ENCODE results near the gene CD300H.

- no peak for TF ChIP-seq CTCF (IDR thresholded peaks at IDR 0.05; ENCODE audit: insufficient read depth, low read depth, low read length)
- TF ChIP-seq EZH2 (IDR thresholded peaks at IDR 0.05; ENCODE audit: insufficient read depth, low read length): no peak
Measured at GRCh38 chr17:74547736-74548135, 19.6 kb downstream of the CD300H start.
